IMR-90 (cell line): ENCODE results near the gene RHBDF2. TPM values are rescaled to one million over a fixed set of nuclear protein-coding genes. Genes with fewer than 3 reads are reported as not detected.
A peak's percentile ranks its signal among the peaks of the same experiment; 100 is the strongest.

ENCODE experiments used
- ATAC-seq: fragments of 200-7000 bp; cut with Tn5 transposase; 2 replicates; pipeline ENCODE4 v1.9.1; 2020; ENCODE audit warnings: low read depth, mild to moderate bottlenecking, moderate library complexity
- BruUV-seq: library from RNA; stranded (reverse); fragments of 400-500 nt; replicated peaks from 2 replicates; lab custom pipeline; 2021; lab: Mats Ljungman, UMichigan
- CTCF ChIA-PET: fragments of 300-600 bp; formaldehyde crosslinking; extraction: SDS; loops from one replicate; lab custom pipeline; 2021; ENCODE audit warnings: antibody characterized with exemption; lab: Yijun Ruan, JAX
- POLR2A ChIA-PET: fragments of 300-600 bp; sonication (Branson Sonifier 250); formaldehyde crosslinking; loops from one replicate; lab custom pipeline; 2022; ENCODE audit warnings: antibody characterized with exemption; ENCODE audit not compliant: unreplicated experiment; lab: Charles Lee
- DNase-seq: peaks from one replicate; pipeline ENCODE4 v3.0.0; 2013
- H2AFZ ChIP-seq: replicated peaks from 2 replicates; pipeline ENCODE3; 2013; ENCODE audit warnings: low read length, mild to moderate bottlenecking; ENCODE audit not compliant: poor library complexity
- H2AK5ac ChIP-seq: 2 replicates; pipeline ENCODE4 v1.6.1; 2013; ENCODE audit warnings: low read depth, low read length, inconsistent platforms
- H2AK9ac ChIP-seq: replicated peaks from 2 replicates; pipeline ENCODE3; 2013; ENCODE audit warnings: mild to moderate bottlenecking, low read depth, low read length, moderate library complexity; ENCODE audit not compliant: poor library complexity
- H2BK120ac ChIP-seq: 2 replicates; pipeline ENCODE4 v1.6.1; 2013; ENCODE audit warnings: low read depth, low read length, inconsistent platforms
- H2BK15ac ChIP-seq: 3 replicates; pipeline ENCODE4 v1.6.1; 2013; ENCODE audit warnings: low read depth, low read length, inconsistent platforms
- H2BK20ac ChIP-seq: 2 replicates; pipeline ENCODE4 v1.6.1; 2013; ENCODE audit warnings: low read depth, mild to moderate bottlenecking, inconsistent platforms, low read length, moderate library complexity
- H2BK5ac ChIP-seq: 2 replicates; pipeline ENCODE4 v1.6.1; 2013; ENCODE audit warnings: mild to moderate bottlenecking, low read depth, low read length, inconsistent platforms; ENCODE audit not compliant: poor library complexity, severe bottlenecking
- H3K14ac ChIP-seq: replicated peaks from 2 replicates; pipeline ENCODE4 v1.6.1; 2013; ENCODE audit warnings: low read depth, low read length, inconsistent platforms
- H3K18ac ChIP-seq: 2 replicates; pipeline ENCODE4 v1.6.1; 2013; ENCODE audit warnings: low read depth, low read length, control low read depth
- H3K23ac ChIP-seq: 2 replicates; pipeline ENCODE4 v1.6.1; 2013; ENCODE audit warnings: low read depth, low read length, inconsistent platforms
- H3K27ac ChIP-seq: 2 replicates; pipeline ENCODE4 v1.5.1; 2013; ENCODE audit warnings: mild to moderate bottlenecking, control low read depth, low read length; ENCODE audit not compliant: insufficient read depth
- H3K27me3 ChIP-seq: 2 replicates; pipeline ENCODE4 v1.6.1; 2013; ENCODE audit warnings: low read length; ENCODE audit not compliant: control insufficient read depth, insufficient read depth
- H3K36me3 ChIP-seq: 2 replicates; pipeline ENCODE4 v1.6.1; 2013; ENCODE audit warnings: low read length, mixed read lengths; ENCODE audit not compliant: control insufficient read depth, insufficient read depth
- H3K4ac ChIP-seq: 2 replicates; pipeline ENCODE4 v1.6.1; 2013; ENCODE audit warnings: low read depth, low read length, inconsistent platforms
- H3K4me1 ChIP-seq: 2 replicates; pipeline ENCODE4 v1.6.1; 2013; ENCODE audit warnings: low read length, mixed read lengths; ENCODE audit not compliant: control insufficient read depth, insufficient read depth
- H3K4me2 ChIP-seq: 2 replicates; pipeline ENCODE4 v1.6.1; 2013; ENCODE audit warnings: low read depth, mild to moderate bottlenecking, control low read depth, low read length, moderate library complexity
- H3K4me3 ChIP-seq: 2 replicates; pipeline ENCODE4 v1.5.1; 2013; ENCODE audit warnings: low read depth, mild to moderate bottlenecking, control low read depth, low read length, moderate library complexity; ENCODE audit not compliant: insufficient read depth
- H3K56ac ChIP-seq: 2 replicates; pipeline ENCODE4 v1.6.1; 2013; ENCODE audit warnings: low read length, inconsistent platforms; ENCODE audit not compliant: insufficient read depth; ENCODE audit errors: extremely low read depth
- H3K79me1 ChIP-seq, 2 experiments: 2 replicates each; pipeline ENCODE4 v1.6.1; 2013; ENCODE audit warnings: low read length in 2 of 2, inconsistent platforms in 1 of 2, low read depth in 1 of 2
- H3K9ac ChIP-seq: 2 replicates; pipeline ENCODE4 v1.6.1; 2013; ENCODE audit warnings: low read depth, low read length, control low read depth
- H3K9me1 ChIP-seq: 2 replicates; pipeline ENCODE4 v1.6.1; 2013; ENCODE audit warnings: low read length, inconsistent platforms; ENCODE audit not compliant: insufficient read depth
- H3K9me3 ChIP-seq: 2 replicates; pipeline ENCODE4 v1.6.1; 2013; ENCODE audit warnings: low read length; ENCODE audit not compliant: control insufficient read depth, insufficient read depth
- H4K20me1 ChIP-seq: 2 replicates; pipeline ENCODE4 v1.6.1; 2013; ENCODE audit warnings: low read length, inconsistent platforms; ENCODE audit not compliant: insufficient read depth
- H4K5ac ChIP-seq: 2 replicates; pipeline ENCODE4 v1.6.1; 2013; ENCODE audit warnings: mild to moderate bottlenecking, low read depth, low read length, control low read depth
- H4K8ac ChIP-seq, 2 experiments: 2 replicates each; pipeline ENCODE4 v1.6.1; 2013; ENCODE audit warnings: low read depth in 2 of 2, low read length in 2 of 2, control low read depth in 1 of 2, inconsistent platforms in 1 of 2
- H4K91ac ChIP-seq: 2 replicates; pipeline ENCODE4 v1.6.1; 2013; ENCODE audit warnings: low read depth, low read length, inconsistent platforms; ENCODE audit not compliant: insufficient read depth
- CEBPB ChIP-seq: IDR thresholded peaks from 2 replicates; pipeline ENCODE4 v1.6.1; 2012; ENCODE audit warnings: low read depth, low read length, improper control_type of control experiment
- CTCF ChIP-seq: conservative IDR thresholded peaks from 2 replicates; pipeline ENCODE4 v1.5.1; 2012; ENCODE audit warnings: mild to moderate bottlenecking, low read depth, low read length, improper control_type of control experiment
- FOS ChIP-seq: fragments of 150-350 bp; IDR thresholded peaks from 2 replicates; pipeline ENCODE4 v1.6.1; 2016; ENCODE audit warnings: low read depth, low read length
- MAFK ChIP-seq: IDR thresholded peaks from 2 replicates; pipeline ENCODE4 v1.6.1; 2012; ENCODE audit warnings: low read depth, low read length, improper control_type of control experiment
- MAZ ChIP-seq: IDR thresholded peaks from 2 replicates; pipeline ENCODE4 v1.6.1; 2012; ENCODE audit warnings: low read depth, mild to moderate bottlenecking, low read length, improper control_type of control experiment, moderate library complexity, borderline replicate concordance
- MXI1 ChIP-seq: IDR thresholded peaks from 2 replicates; pipeline ENCODE4 v1.6.1; 2012; ENCODE audit warnings: low read depth, mild to moderate bottlenecking, low read length, moderate library complexity, borderline replicate concordance
- RAD21 ChIP-seq: IDR thresholded peaks from 2 replicates; pipeline ENCODE4 v1.6.1; 2012; ENCODE audit warnings: low read length, improper control_type of control experiment
- RCOR1 ChIP-seq: IDR thresholded peaks from 2 replicates; pipeline ENCODE4 v1.6.1; 2012; ENCODE audit warnings: mild to moderate bottlenecking, low read length, improper control_type of control experiment; ENCODE audit not compliant: insufficient replicate concordance
- SMC3 ChIP-seq: fragments of 150-350 bp; IDR thresholded peaks from 2 replicates; pipeline ENCODE4 v1.6.1; 2016; ENCODE audit warnings: low read depth, mild to moderate bottlenecking, antibody characterized with exemption, low read length, moderate library complexity
- WGBS, 2 experiments: methylation state at CpG; one replicate each; pipeline versions ENCODE4 v1.1.5 to v1.1.7; 2013; ENCODE audit warnings: missing lambda C conversion rate in 2 of 2; ENCODE audit not compliant: insufficient read length in 1 of 2; ENCODE audit errors: extremely low coverage in 2 of 2; 5-methylcytosine and 5-hydroxymethylcytosine counted together
- dilution Hi-C: fragments of 300-500 bp; cut with HindIII; formaldehyde crosslinking; loops from one replicate; pipeline ENCODE4 v1.14.3; 2018; ENCODE audit warnings: low sequenced_read_pairs; ENCODE audit not compliant: unreplicated experiment
- in situ Hi-C: fragments of 300-500 bp; cut with MboI; formaldehyde crosslinking; loops from 3 replicates; pipeline ENCODE4 v1.14.3; 2019; ENCODE audit warnings: low sequenced_read_pairs, inconsistent platforms, mixed read lengths
- intact Hi-C: fragments of 100-400 bp; cut with micrococcal nuclease; formaldehyde crosslinking; loops from 2 replicates; pipeline ENCODE4 v1.10.0; 2022
- polyA plus RNA-seq, 3 experiments: library from polyadenylated mRNA; depleted of rRNA; stranded (reverse); fragments of >200 nt; gene quantifications; 2 replicates each; pipeline ENCODE4 v1.2.3, GENCODE V29; 2012; ENCODE audit warnings: low replicate concordance in 1 of 3
- total RNA-seq: library from RNA; depleted of rRNA; stranded (reverse); fragments of >200 nt; gene quantifications from 2 replicates; pipeline ENCODE4 v1.2.3, GENCODE V29; 2012

RHBDF2 gene
- total and polyA plus RNA-seq, 2 of the 4 experiments (the other 2 are of a cell fraction), result 1.3 to 8.3 TPM

DNA sequence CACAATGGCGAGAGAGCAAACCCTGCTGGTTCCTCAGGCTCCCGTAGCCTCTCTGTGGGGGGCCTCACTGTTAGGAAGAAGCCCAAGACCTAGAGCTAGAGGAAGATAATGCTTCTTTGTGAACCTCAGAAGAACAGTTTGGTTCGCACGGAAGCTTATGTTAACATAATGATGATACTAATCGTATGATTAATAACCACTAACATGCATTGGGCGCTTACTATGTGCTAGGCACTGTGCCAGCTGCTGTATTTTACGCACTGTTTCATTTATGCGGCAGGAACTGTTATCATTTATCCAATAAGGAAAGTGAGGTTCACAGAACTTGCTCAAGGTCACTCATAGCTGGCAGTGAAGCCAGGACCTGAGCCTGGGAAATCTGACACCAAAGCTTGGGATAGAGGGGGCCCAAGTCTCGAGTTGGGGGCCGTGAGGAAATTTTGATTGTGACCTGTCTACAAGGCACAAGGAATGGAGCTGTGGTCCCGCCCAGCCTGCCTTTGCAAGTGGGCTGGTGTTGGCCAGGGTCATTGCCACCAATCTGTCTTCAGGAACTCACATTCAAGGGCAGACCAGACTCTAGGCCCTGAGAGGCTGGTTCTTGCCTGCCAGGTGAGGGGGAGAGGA is 45.4 kb upstream of the RHBDF2 start:
- BruUV-seq, result no TSS peak
- CTCF ChIA-PET, result interaction anchor here (0.6 to 1.4 kb wide), 14 partner anchors 10 to 203 kb away, joined by 3 to 9 read pairs (median 3); partner anchors contain the start of gene UBE2O
- DNase-seq, result peak; percentile 99

More for the DNA sequence above, 45.4 kb upstream of the RHBDF2 start:
- H2AFZ ChIP-seq, result peak overlapping the region; percentile 71
- H3K27ac ChIP-seq, result peak overlapping the region; percentile 68
- intact Hi-C loops (loop anchor here (1.0 kb wide), 2 partner anchors 23 to 80 kb away; no protein-coding TSS in a partner anchor), dilution Hi-C loops (no loop called here), in situ Hi-C loops (no loop called here)
- no peaks in the 10 kb centered on the region for H3K36me3 ChIP-seq
- H3K9me3 ChIP-seq, result no peaks in the 10 kb centered on the region
- H3K4me3 ChIP-seq, result no peak overlapping the region
- H2BK20ac ChIP-seq, result peak overlapping the region; percentile 82
- H3K27me3 ChIP-seq, result no peaks in the 10 kb centered on the region
- H2AK5ac ChIP-seq, result peak overlapping the region; percentile 99
- H2BK15ac ChIP-seq, result peak overlapping the region; percentile 57; the same call in 2 of the 3 replicates
- POLR2A ChIA-PET, result no interaction called here
- H3K4me2 ChIP-seq, result peak overlapping the region; percentile 48
- TF ChIP-seq MXI1 (no peak), MAZ (peak; percentile 60; the same call in 1 of the 2 replicates), CEBPB (peak; percentile 54; the same call in 1 of the 2 replicates), MAFK (no peak), CTCF (0 out of 2 replicates have a peak, but pooled peaks have one; percentile 15), RAD21 (peak; percentile 25; the same call in 1 of the 2 replicates), FOS (peak; percentile 43; the same call in 1 of the 2 replicates), RCOR1 (peak; percentile 55), SMC3 (no peak; the same call in 1 of the 2 replicates)
- peak overlapping the region; percentile 3 to 62; a peak in 3 of 4 replicates for H4K8ac ChIP-seq
- peak; percentile 51 for ATAC-seq
- peak overlapping the region; percentile 6; the same call in 1 of the 2 replicates for H4K5ac ChIP-seq
- peaks cover 20% of the 10 kb centered on the region for H3K4me1 ChIP-seq
- H3K9ac ChIP-seq, result peak overlapping the region; percentile 3; the same call in 1 of the 2 replicates
- 0% methylated on average over 3 of the region's 11 CpGs; no CpG with 5 or more reads in 1 of the 2 experiments for WGBS, 2 experiments
- H3K14ac ChIP-seq, result peak overlapping the region; percentile 61; the same call in 1 of the 2 replicates
- H3K23ac ChIP-seq, result peak overlapping the region; percentile 64; the same call in 1 of the 2 replicates
- H2BK5ac ChIP-seq, result peak overlapping the region; percentile 92
- H3K79me1 ChIP-seq, result 0 out of 4 replicates have a peak, but pooled peaks cover 0 to 12% of the 10 kb centered on the region in 2 experiments
- peak overlapping the region; percentile 34; the same call in 1 of the 2 replicates for H3K56ac ChIP-seq
- H2BK120ac ChIP-seq, result peak overlapping the region; percentile 87
- H3K18ac ChIP-seq, result peak overlapping the region; percentile 56
- peak overlapping the region; percentile 88 for H3K4ac ChIP-seq
- peaks cover 6% of the 10 kb centered on the region; the same call in 1 of the 2 replicates for H4K20me1 ChIP-seq
- peaks cover 18% of the 10 kb centered on the region for H3K9me1 ChIP-seq
- H4K91ac ChIP-seq, result peak overlapping the region; percentile 75
- peak overlapping the region; percentile 57 for H2AK9ac ChIP-seq
